ENCODE results near the gene MROH7. TPM values are rescaled to one million over a fixed set of nuclear protein-coding genes. Genes with fewer than 3 reads are reported as not detected.

MROH7 gene
- total RNA-seq, 4 donors from 2014 or later, result 3.5 to 11.8 (median 5.4) TPM

GRCh38 chr1:54697896-54698295, 56.3 kb downstream of the MROH7 start:
- Histone ChIP-seq H3K36me3 (no peaks in the 10 kb centered on the region), H3K4me1 (no peaks in the 10 kb centered on the region), H3K4me3 (no peak overlapping the region), H3K9me3 (no peaks in the 10 kb centered on the region), H3K27ac (no peak overlapping the region), H3K27me3 (no peaks in the 10 kb centered on the region)
- intact Hi-C loops (cut with DNase I; ENCODE audit: low total_unique reads), result no loop called here
- TF ChIP-seq CTCF (IDR thresholded peaks at IDR 0.05), result no peak
- no peak for TF ChIP-seq POLR2A (IDR thresholded peaks at IDR 0.05)
- no peak for DNase-seq

GRCh38 chr1:54698346-54698745, 56.8 kb downstream of the MROH7 start:
- no peak for DNase-seq

GRCh38 chr1:54699936-54700525, 58.4 kb downstream of the MROH7 start:
- Histone ChIP-seq H3K9me3 (no peaks in the 10 kb centered on the region), H3K27me3 (no peaks in the 10 kb centered on the region), H3K27ac (no peak overlapping the region), H3K4me3 (no peak overlapping the region), H3K36me3 (no peaks in the 10 kb centered on the region), H3K4me1 (no peaks in the 10 kb centered on the region)
- TF ChIP-seq POLR2A (IDR thresholded peaks at IDR 0.05) (no peak), CTCF (IDR thresholded peaks at IDR 0.05) (no peak)
- DNase-seq, result no peak
- intact Hi-C loops (cut with DNase I; ENCODE audit: low total_unique reads), result no loop called here

More at GRCh38 chr1:54698346-54698745, 56.8 kb downstream of the MROH7 start:
- Histone ChIP-seq H3K4me1 (no peaks in the 10 kb centered on the region), H3K27me3 (no peaks in the 10 kb centered on the region), H3K4me3 (no peak overlapping the region), H3K27ac (no peak overlapping the region), H3K36me3 (no peaks in the 10 kb centered on the region), H3K9me3 (no peaks in the 10 kb centered on the region)
- intact Hi-C loops (cut with DNase I; ENCODE audit: low total_unique reads), result no loop called here
- TF ChIP-seq CTCF (IDR thresholded peaks at IDR 0.05) (no peak), POLR2A (IDR thresholded peaks at IDR 0.05) (no peak)

DNA sequence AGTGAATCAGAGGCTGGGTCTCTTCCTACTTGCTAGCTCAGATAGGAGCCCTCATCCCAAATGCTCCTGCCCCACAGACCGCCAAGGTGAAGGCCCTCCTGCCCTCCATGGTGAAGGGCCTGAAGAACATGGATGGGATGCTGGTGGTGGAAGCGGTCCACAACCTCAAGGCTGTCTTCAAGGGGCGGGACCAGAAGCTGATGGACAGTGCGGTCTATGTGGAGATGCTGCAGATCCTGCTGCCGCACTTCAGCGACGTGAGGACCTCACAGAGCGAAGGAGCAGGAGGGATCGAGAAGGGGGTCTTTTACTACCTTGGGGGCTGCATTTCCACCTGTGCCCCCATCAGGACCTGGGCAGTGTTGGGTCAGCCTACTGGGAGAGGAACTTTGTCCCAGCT, 59.5 kb downstream of the MROH7 start:
- no peaks in the 10 kb centered on the region for H3K36me3 ChIP-seq
- intact Hi-C loops (cut with DNase I; ENCODE audit: low total_unique reads), result no loop called here
- no peaks in the 10 kb centered on the region for H3K4me1 ChIP-seq
- no peak for DNase-seq
- no peaks in the 10 kb centered on the region for H3K27me3 ChIP-seq
- H3K4me3 ChIP-seq, result no peak overlapping the region
- H3K9me3 ChIP-seq, result no peaks in the 10 kb centered on the region
- H3K27ac ChIP-seq, result no peak overlapping the region
- no peak for TF ChIP-seq POLR2A (IDR thresholded peaks at IDR 0.05)

DNA sequence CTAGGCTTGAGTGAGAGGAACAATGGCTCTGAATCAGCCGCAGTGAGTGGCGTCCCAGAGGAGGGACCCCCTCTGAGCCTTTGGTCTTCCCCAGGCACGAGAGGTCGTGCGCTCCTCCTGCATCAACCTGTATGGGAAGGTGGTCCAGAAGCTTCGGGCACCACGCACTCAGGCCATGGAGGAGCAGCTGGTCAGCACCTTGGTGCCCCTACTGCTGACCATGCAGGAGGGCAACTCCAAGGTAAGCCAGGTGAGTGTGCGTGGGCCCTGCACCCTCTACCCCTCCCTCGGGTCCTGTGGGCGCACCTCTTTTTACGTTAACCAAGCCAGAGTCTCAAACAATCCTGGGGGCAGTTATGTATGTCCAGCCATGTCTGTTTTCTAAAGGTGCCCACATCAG, 60.4 kb downstream of the MROH7 start:
- no peaks in the 10 kb centered on the region for H3K9me3 ChIP-seq
- H3K27me3 ChIP-seq, result no peaks in the 10 kb centered on the region
- TF ChIP-seq POLR2A (IDR thresholded peaks at IDR 0.05), result no peak
- no peak for TF ChIP-seq CTCF (IDR thresholded peaks at IDR 0.05)
- no peak for DNase-seq
- intact Hi-C loops (cut with DNase I; ENCODE audit: low total_unique reads), result no loop called here
- H3K4me1 ChIP-seq, result no peaks in the 10 kb centered on the region
- no peak overlapping the region for H3K4me3 ChIP-seq
- no peaks in the 10 kb centered on the region for H3K36me3 ChIP-seq
- H3K27ac ChIP-seq, result no peak overlapping the region

GRCh38 chr1:54703471-54703870, 61.9 kb downstream of the MROH7 start:
- no peaks in the 10 kb centered on the region for H3K27me3 ChIP-seq
- H3K4me1 ChIP-seq, result no peaks in the 10 kb centered on the region
- no peak overlapping the region for H3K27ac ChIP-seq
- H3K4me3 ChIP-seq, result no peak overlapping the region
- H3K9me3 ChIP-seq, result no peaks in the 10 kb centered on the region
- TF ChIP-seq CTCF (IDR thresholded peaks at IDR 0.05) (no peak), POLR2A (IDR thresholded peaks at IDR 0.05) (no peak)
- H3K36me3 ChIP-seq, result no peaks in the 10 kb centered on the region
- no peak for DNase-seq
- intact Hi-C loops (cut with DNase I; ENCODE audit: low total_unique reads), result no loop called here
